ENCODE measurements around the gene SERINC4.

SERINC4 gene

GRCh38 chr15:43796566-43796965, 3.5 kb downstream of the SERINC4 start:
- Histone ChIP-seq H3K27me3 (ENCODE audit: control insufficient read depth in 1 of 2, insufficient read depth in 2 of 2, low read length in 2 of 2) (no peaks in the 10 kb centered on the region), H3K4me3 (ENCODE audit: low read depth in 1 of 2, low read length in 2 of 2) (no peak overlapping the region), H3K9me3 (ENCODE audit: control insufficient read depth in 1 of 2, low read length in 2 of 2) (no peaks in the 10 kb centered on the region), H3K9ac (ENCODE audit: low read depth in 1 of 2, low read length in 2 of 2) (no peak overlapping the region), H3K36me3 (ENCODE audit: control insufficient read depth in 1 of 2, insufficient read depth in 2 of 2, low read length in 2 of 2) (peaks cover 24 to 39% of the 10 kb centered on the region in 2 donors), H3K27ac (ENCODE audit: low read depth, low read length) (no peak overlapping the region), H3K4me1 (ENCODE audit: control insufficient read depth in 1 of 2, insufficient read depth in 2 of 2, low read length in 2 of 2) (peaks cover 54 to 55% of the 10 kb centered on the region in 2 donors)

GRCh38 chr15:43795997-43796396, 4.0 kb downstream of the SERINC4 start:
- Histone ChIP-seq H3K27ac (ENCODE audit: low read depth, low read length) (no peak overlapping the region), H3K4me3 (ENCODE audit: low read depth in 1 of 2, low read length in 2 of 2) (no peak overlapping the region), H3K9me3 (ENCODE audit: control insufficient read depth in 1 of 2, low read length in 2 of 2) (no peaks in the 10 kb centered on the region), H3K4me1 (ENCODE audit: control insufficient read depth in 1 of 2, insufficient read depth in 2 of 2, low read length in 2 of 2) (peaks cover 48 to 49% of the 10 kb centered on the region in 2 donors), H3K9ac (ENCODE audit: low read depth in 1 of 2, low read length in 2 of 2) (no peak overlapping the region), H3K36me3 (ENCODE audit: control insufficient read depth in 1 of 2, insufficient read depth in 2 of 2, low read length in 2 of 2) (peaks cover 24 to 39% of the 10 kb centered on the region in 2 donors), H3K27me3 (ENCODE audit: control insufficient read depth in 1 of 2, insufficient read depth in 2 of 2, low read length in 2 of 2) (no peaks in the 10 kb centered on the region)

GRCh38 chr15:43795197-43795596, 4.8 kb downstream of the SERINC4 start:
- Histone ChIP-seq H3K27ac (ENCODE audit: low read depth, low read length) (no peak overlapping the region), H3K4me1 (ENCODE audit: control insufficient read depth in 1 of 2, insufficient read depth in 2 of 2, low read length in 2 of 2) (peaks cover 47% of the 10 kb centered on the region in 2 donors), H3K9me3 (ENCODE audit: control insufficient read depth in 1 of 2, low read length in 2 of 2) (no peaks in the 10 kb centered on the region), H3K4me3 (ENCODE audit: low read depth in 1 of 2, low read length in 2 of 2) (no peak overlapping the region), H3K27me3 (ENCODE audit: control insufficient read depth in 1 of 2, insufficient read depth in 2 of 2, low read length in 2 of 2) (no peaks in the 10 kb centered on the region), H3K9ac (ENCODE audit: low read depth in 1 of 2, low read length in 2 of 2) (no peak overlapping the region), H3K36me3 (ENCODE audit: control insufficient read depth in 1 of 2, insufficient read depth in 2 of 2, low read length in 2 of 2) (peaks cover 24 to 39% of the 10 kb centered on the region in 2 donors)

- H3K4me1 ChIP-seq (ENCODE audit: control insufficient read depth in 1 of 2, insufficient read depth in 2 of 2, low read length in 2 of 2): peaks cover 39 to 42% of the 10 kb centered on the region in 2 donors
Measured at GRCh38 chr15:43794269-43795037, 5.6 kb downstream of the SERINC4 start.

GRCh38 chr15:43793647-43794046, 6.4 kb downstream of the SERINC4 start:
- Histone ChIP-seq H3K9me3 (ENCODE audit: control insufficient read depth in 1 of 2, low read length in 2 of 2) (no peaks in the 10 kb centered on the region), H3K4me1 (ENCODE audit: control insufficient read depth in 1 of 2, insufficient read depth in 2 of 2, low read length in 2 of 2) (peaks cover 35 to 37% of the 10 kb centered on the region in 2 donors), H3K27me3 (ENCODE audit: control insufficient read depth in 1 of 2, insufficient read depth in 2 of 2, low read length in 2 of 2) (no peaks in the 10 kb centered on the region), H3K9ac (ENCODE audit: low read depth in 1 of 2, low read length in 2 of 2) (peak overlapping the region; percentile 100), H3K27ac (ENCODE audit: low read depth, low read length) (peak overlapping the region; percentile 99), H3K36me3 (ENCODE audit: control insufficient read depth in 1 of 2, insufficient read depth in 2 of 2, low read length in 2 of 2) (peaks cover 24 to 37% of the 10 kb centered on the region in 2 donors), H3K4me3 (ENCODE audit: low read depth in 1 of 2, low read length in 2 of 2) (peak overlapping the region; percentile 99)

More at GRCh38 chr15:43794269-43795037, 5.6 kb downstream of the SERINC4 start:
- peak overlapping the region; percentile 22 for H3K27ac ChIP-seq (ENCODE audit: low read depth, low read length)
- H3K4me3 ChIP-seq (ENCODE audit: low read depth in 1 of 2, low read length in 2 of 2): peak overlapping the region in 1 of 2 donors; percentile 15
- peaks cover 24 to 39% of the 10 kb centered on the region in 2 donors for H3K36me3 ChIP-seq (ENCODE audit: control insufficient read depth in 1 of 2, insufficient read depth in 2 of 2, low read length in 2 of 2)
- no peaks in the 10 kb centered on the region for H3K27me3 ChIP-seq (ENCODE audit: control insufficient read depth in 1 of 2, insufficient read depth in 2 of 2, low read length in 2 of 2)
- no peaks in the 10 kb centered on the region for H3K9me3 ChIP-seq (ENCODE audit: control insufficient read depth in 1 of 2, low read length in 2 of 2)
- peak overlapping the region in 1 of 2 donors; percentile 100 for H3K9ac ChIP-seq (ENCODE audit: low read depth in 1 of 2, low read length in 2 of 2)

- Histone ChIP-seq H3K4me3 (ENCODE audit: low read depth in 1 of 2, low read length in 2 of 2) (peak overlapping the region; percentile 99), H3K9me3 (ENCODE audit: control insufficient read depth in 1 of 2, low read length in 2 of 2) (no peaks in the 10 kb centered on the region), H3K9ac (ENCODE audit: low read depth in 1 of 2, low read length in 2 of 2) (peak overlapping the region; percentile 100), H3K4me1 (ENCODE audit: control insufficient read depth in 1 of 2, insufficient read depth in 2 of 2, low read length in 2 of 2) (peaks cover 30% of the 10 kb centered on the region in 2 donors), H3K27ac (ENCODE audit: low read depth, low read length) (peak overlapping the region; percentile 99), H3K27me3 (ENCODE audit: control insufficient read depth in 1 of 2, insufficient read depth in 2 of 2, low read length in 2 of 2) (no peaks in the 10 kb centered on the region), H3K36me3 (ENCODE audit: control insufficient read depth in 1 of 2, insufficient read depth in 2 of 2, low read length in 2 of 2) (peaks cover 24 to 37% of the 10 kb centered on the region in 2 donors)
Measured at GRCh38 chr15:43792761-43793476, 7.1 kb downstream of the SERINC4 start.

GRCh38 chr15:43791993-43792760, 7.8 kb downstream of the SERINC4 start, which contains the start of gene SERF2:
TSS of gene SERF2 (plus strand) at chr15:43792320. CDS start at chr15:43792377, 57 bp downstream.
- peaks cover 26% of the 10 kb centered on the region in 2 donors for H3K4me1 ChIP-seq (ENCODE audit: control insufficient read depth in 1 of 2, insufficient read depth in 2 of 2, low read length in 2 of 2)
- H3K27ac ChIP-seq (ENCODE audit: low read depth, low read length): peak within 1 kb of the TSS; percentile 99
- H3K27me3 ChIP-seq (ENCODE audit: control insufficient read depth in 1 of 2, insufficient read depth in 2 of 2, low read length in 2 of 2): no peaks in the 10 kb centered on the region

GRCh38 chr15:43789409-43789808, 10.6 kb downstream of the SERINC4 start:
- H3K9me3 ChIP-seq (ENCODE audit: control insufficient read depth in 1 of 2, low read length in 2 of 2): no peaks in the 10 kb centered on the region
- no peaks in the 10 kb centered on the region for H3K27me3 ChIP-seq (ENCODE audit: control insufficient read depth in 1 of 2, insufficient read depth in 2 of 2, low read length in 2 of 2)
- no peak overlapping the region for H3K9ac ChIP-seq (ENCODE audit: low read depth in 1 of 2, low read length in 2 of 2)
- H3K27ac ChIP-seq (ENCODE audit: low read depth, low read length): no peak overlapping the region
- H3K4me3 ChIP-seq (ENCODE audit: low read depth in 1 of 2, low read length in 2 of 2): no peak overlapping the region
- H3K36me3 ChIP-seq (ENCODE audit: control insufficient read depth in 1 of 2, insufficient read depth in 2 of 2, low read length in 2 of 2): peaks cover 5 to 9% of the 10 kb centered on the region in 2 donors
- peaks cover 14 to 16% of the 10 kb centered on the region in 2 donors for H3K4me1 ChIP-seq (ENCODE audit: control insufficient read depth in 1 of 2, insufficient read depth in 2 of 2, low read length in 2 of 2)

More at GRCh38 chr15:43791993-43792760, 7.8 kb downstream of the SERINC4 start, which contains the start of gene SERF2:
- peak within 1 kb of the TSS; percentile 99 for H3K4me3 ChIP-seq (ENCODE audit: low read depth in 1 of 2, low read length in 2 of 2)
- peaks cover 24 to 32% of the 10 kb centered on the region in 2 donors for H3K36me3 ChIP-seq (ENCODE audit: control insufficient read depth in 1 of 2, insufficient read depth in 2 of 2, low read length in 2 of 2)
- H3K9ac ChIP-seq (ENCODE audit: low read depth in 1 of 2, low read length in 2 of 2): peak within 1 kb of the TSS; percentile 100
- H3K9me3 ChIP-seq (ENCODE audit: control insufficient read depth in 1 of 2, low read length in 2 of 2): no peaks in the 10 kb centered on the region

GRCh38 chr15:43779016-43779415, 21.0 kb downstream of the SERINC4 start:
- peaks cover 0 to 7% of the 10 kb centered on the region in 2 donors for H3K36me3 ChIP-seq (ENCODE audit: control insufficient read depth in 1 of 2, insufficient read depth in 2 of 2, low read length in 2 of 2)
- no peak overlapping the region for H3K27ac ChIP-seq (ENCODE audit: low read depth, low read length)
- no peaks in the 10 kb centered on the region for H3K9me3 ChIP-seq (ENCODE audit: control insufficient read depth in 1 of 2, low read length in 2 of 2)
- H3K4me1 ChIP-seq (ENCODE audit: control insufficient read depth in 1 of 2, insufficient read depth in 2 of 2, low read length in 2 of 2): peaks cover 0 to 22% of the 10 kb centered on the region in 2 donors
- H3K4me3 ChIP-seq (ENCODE audit: low read depth in 1 of 2, low read length in 2 of 2): no peak overlapping the region
- no peak overlapping the region for H3K9ac ChIP-seq (ENCODE audit: low read depth in 1 of 2, low read length in 2 of 2)
- no peaks in the 10 kb centered on the region for H3K27me3 ChIP-seq (ENCODE audit: control insufficient read depth in 1 of 2, insufficient read depth in 2 of 2, low read length in 2 of 2)
